IPS-NIHi11 (cell line): ENCODE measurements around the gene MRPS27.
"Not testable (repeated sequence)": the region's sequence is repeated elsewhere in the genome, so short reads cannot be mapped to it uniquely, and the experiment has no call there.

Source experiments
- DNase-seq: peaks from one replicate; pipeline ENCODE4 v3.0.0; 2012; ENCODE audit warnings: mixed read lengths, low spot score

Gene MRPS27

GRCh38 chr5:72325566-72326305 is 5.7 kb upstream of the MRPS27 start:
- no peak for DNase-seq

- no peak for DNase-seq
These were observed 4.3 kb upstream of the MRPS27 start for GRCh38 chr5:72324189-72324825.

- not testable (repeated sequence) for DNase-seq
These were observed 535 bp downstream of the MRPS27 start for GRCh38 chr5:72319435-72319975.

GRCh38 chr5:72314571-72315172 is 5.4 kb downstream of the MRPS27 start:
- DNase-seq: no peak

- DNase-seq: no peak
These were observed 6.9 kb downstream of the MRPS27 start for GRCh38 chr5:72313141-72313540.

- no peak for DNase-seq
These were observed 11.2 kb downstream of the MRPS27 start for GRCh38 chr5:72308853-72309191.

GRCh38 chr5:72307968-72308852 is 11.8 kb downstream of the MRPS27 start:
- DNase-seq: peak; percentile 97

GRCh38 chr5:72307573-72307967 is 12.5 kb downstream of the MRPS27 start:
- no peak for DNase-seq

- no peak for DNase-seq
These were observed 14.6 kb downstream of the MRPS27 start for GRCh38 chr5:72305194-72306142.

- DNase-seq: peak; percentile 42
These were observed 17.9 kb downstream of the MRPS27 start for GRCh38 chr5:72302171-72302570.

- no peak for DNase-seq
These were observed 18.5 kb downstream of the MRPS27 start for GRCh38 chr5:72301557-72301956.

- DNase-seq: no peak
These were observed 19.3 kb downstream of the MRPS27 start for GRCh38 chr5:72300590-72301339.

- DNase-seq: no peak
These were observed 21.3 kb downstream of the MRPS27 start for GRCh38 chr5:72298711-72299110.

- DNase-seq: not testable (repeated sequence)
These were observed 21.9 kb downstream of the MRPS27 start for GRCh38 chr5:72298136-72298535.

GRCh38 chr5:72296256-72296655 is 23.8 kb downstream of the MRPS27 start:
- no peak for DNase-seq

- no peak for DNase-seq
These were observed 24.5 kb downstream of the MRPS27 start for GRCh38 chr5:72295539-72295938.

GRCh38 chr5:72294473-72294872 is 25.6 kb downstream of the MRPS27 start:
- no peak for DNase-seq

- DNase-seq: no peak
These were observed 26.5 kb downstream of the MRPS27 start for GRCh38 chr5:72293495-72294055.

GRCh38 chr5:72292411-72292810 is 27.6 kb downstream of the MRPS27 start:
- DNase-seq: no peak

- no peak for DNase-seq
These were observed 28.4 kb downstream of the MRPS27 start for GRCh38 chr5:72291601-72292000.
